HUES6 (cell line): Measurements from ENCODE around the gene RAB34.
A peak's percentile ranks its signal among the peaks of the same experiment; 100 is the strongest.
"Not testable (repeated sequence)": the region's sequence is repeated elsewhere in the genome, so short reads cannot be mapped to it uniquely, and the experiment has no call there.

Source experiments
- H3K27ac ChIP-seq: 2 replicates; pipeline ENCODE4 v1.7.0; 2013; ENCODE audit warnings: low read depth, mild to moderate bottlenecking, low read length, inconsistent platforms
- H3K27me3 ChIP-seq: 2 replicates; pipeline ENCODE4 v1.6.1; 2013; ENCODE audit warnings: low read length; ENCODE audit not compliant: control insufficient read depth, insufficient read depth
- H3K36me3 ChIP-seq: 2 replicates; pipeline ENCODE4 v1.6.1; 2013; ENCODE audit warnings: low read length; ENCODE audit not compliant: control insufficient read depth, insufficient read depth
- H3K4me1 ChIP-seq: 2 replicates; pipeline ENCODE4 v1.6.1; 2013; ENCODE audit warnings: low read length; ENCODE audit not compliant: control insufficient read depth, insufficient read depth
- H3K4me3 ChIP-seq: 2 replicates; pipeline ENCODE4 v1.5.1; 2013; ENCODE audit warnings: low read depth, low read length
- H3K9ac ChIP-seq: one replicate; pipeline ENCODE4 v1.6.1; 2013; ENCODE audit warnings: mild to moderate bottlenecking, low read length
- H3K9me3 ChIP-seq: 2 replicates; pipeline ENCODE4 v1.6.1; 2013; ENCODE audit warnings: low read depth, low read length; ENCODE audit not compliant: control insufficient read depth, insufficient read depth

Gene RAB34

DNA sequence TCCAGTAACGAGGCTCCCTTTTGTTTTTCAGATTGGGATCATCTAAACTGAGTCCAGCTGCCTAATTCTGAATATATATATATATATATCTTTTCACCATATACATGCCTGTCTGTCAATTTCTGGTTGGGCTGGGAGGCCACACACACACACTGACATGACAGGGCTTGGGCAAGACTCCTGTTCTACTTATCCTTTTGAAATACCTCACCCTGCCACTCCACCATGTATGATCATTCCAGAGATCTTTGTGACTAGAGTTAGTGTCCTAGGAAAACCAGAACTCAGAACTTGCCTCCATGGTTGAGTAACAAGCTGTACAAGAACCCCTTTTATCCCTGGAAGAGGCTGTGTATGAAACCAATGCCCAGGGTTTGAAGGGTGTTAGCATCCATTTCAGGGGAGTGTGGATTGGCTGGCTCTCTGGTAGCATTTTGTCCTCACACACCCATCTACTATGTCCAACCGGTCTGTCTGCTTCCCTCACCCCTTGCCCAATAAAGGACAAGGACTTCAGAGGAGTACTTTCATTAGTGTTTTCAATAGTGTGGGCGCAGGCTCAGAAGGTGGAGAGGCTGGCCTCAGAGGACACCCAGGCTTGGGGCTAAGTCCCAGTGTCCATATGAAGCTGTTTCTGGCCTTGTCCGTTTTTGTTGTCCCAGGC lies 6.3 kb upstream of the RAB34 start:
- H3K4me1 ChIP-seq, result peaks cover 15% of the 10 kb centered on the region
- H3K27ac ChIP-seq, H3K27me3 ChIP-seq, H3K9me3 ChIP-seq: not testable (repeated sequence)
- peaks cover 48% of the 10 kb centered on the region for H3K36me3 ChIP-seq
- peak overlapping the region; percentile 11 for H3K9ac ChIP-seq
- peak overlapping the region; percentile 85 for H3K4me3 ChIP-seq

DNA sequence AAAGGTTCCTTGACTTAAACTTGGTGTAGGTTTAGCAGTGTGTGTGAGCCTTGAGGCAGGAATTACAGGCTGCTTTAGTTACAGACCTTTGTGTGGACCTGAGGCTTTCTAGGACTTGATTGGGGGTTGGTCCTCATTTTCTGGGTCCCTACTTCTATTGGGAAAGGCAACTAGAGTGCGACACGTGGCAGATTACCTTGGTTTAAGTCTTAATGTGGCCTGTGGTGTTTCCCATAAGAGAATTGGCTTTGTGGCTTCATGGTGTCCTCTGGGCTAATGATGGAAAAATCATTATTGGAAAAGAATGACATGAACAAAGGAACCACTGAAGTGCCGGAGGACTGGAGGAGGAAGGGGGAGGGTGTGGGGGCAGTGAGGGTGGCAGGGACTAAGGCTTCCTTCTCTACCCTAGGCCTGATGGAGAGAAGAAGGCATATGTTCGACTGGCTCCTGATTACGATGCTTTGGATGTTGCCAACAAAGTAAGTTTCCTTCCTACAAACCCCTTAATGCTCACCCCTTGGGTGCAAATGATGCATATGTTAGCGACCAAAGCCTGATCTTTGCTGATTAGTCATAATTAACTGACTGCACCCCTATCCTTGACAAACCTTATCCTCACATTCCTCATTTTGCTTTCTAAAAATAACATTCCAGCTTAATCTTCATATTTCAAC lies 5.6 kb upstream of the RAB34 start:
- Histone ChIP-seq H3K27me3 (no peaks in the 10 kb centered on the region), H3K27ac (no peak overlapping the region), H3K9ac (no peak overlapping the region), H3K36me3 (peaks cover 48% of the 10 kb centered on the region), H3K4me3 (0 out of 2 replicates have a peak overlapping the region, but pooled peaks have one; percentile 8), H3K9me3 (no peaks in the 10 kb centered on the region), H3K4me1 (peaks cover 20% of the 10 kb centered on the region)

DNA sequence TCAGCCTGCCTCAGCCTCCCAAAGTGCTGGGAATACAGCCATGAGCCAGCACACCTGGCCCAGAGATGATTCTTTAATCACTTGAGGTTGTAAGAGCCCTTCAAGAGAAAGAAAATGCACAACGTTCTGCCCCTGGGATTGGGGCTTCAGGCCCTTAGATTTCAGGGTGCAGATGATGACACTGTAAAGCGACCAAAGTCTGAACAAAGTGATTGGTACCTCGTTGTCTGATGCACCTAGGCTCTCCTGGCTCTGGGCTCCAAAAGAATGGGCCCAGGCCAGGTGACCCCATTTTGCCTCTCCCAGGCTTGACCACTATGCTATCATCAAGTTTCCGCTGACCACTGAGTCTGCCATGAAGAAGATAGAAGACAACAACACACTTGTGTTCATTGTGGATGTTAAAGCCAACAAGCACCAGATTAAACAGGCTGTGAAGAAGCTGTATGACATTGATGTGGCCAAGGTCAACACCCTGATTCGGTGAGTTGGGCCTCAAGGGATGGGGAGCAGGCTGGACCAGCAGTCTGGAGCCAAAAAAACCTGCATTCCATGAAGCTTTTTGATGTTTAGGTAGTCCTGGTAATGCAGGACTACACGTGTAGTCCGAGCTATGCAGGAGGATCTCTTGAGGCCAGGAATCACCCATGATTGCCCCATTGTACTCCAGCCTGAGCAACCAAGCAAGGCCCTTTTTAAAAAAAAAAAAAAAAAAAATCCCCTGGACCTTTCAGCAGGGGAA lies 4.9 kb upstream of the RAB34 start:
- peaks cover 48% of the 10 kb centered on the region for H3K36me3 ChIP-seq
- H3K9ac ChIP-seq, result peak overlapping the region; percentile 32
- H3K9me3 ChIP-seq, result no peaks in the 10 kb centered on the region
- peaks cover 20% of the 10 kb centered on the region for H3K4me1 ChIP-seq
- no peaks in the 10 kb centered on the region for H3K27me3 ChIP-seq
- H3K27ac ChIP-seq, result no peak overlapping the region
- 0 out of 2 replicates have a peak overlapping the region, but pooled peaks have one; percentile 8 for H3K4me3 ChIP-seq

DNA sequence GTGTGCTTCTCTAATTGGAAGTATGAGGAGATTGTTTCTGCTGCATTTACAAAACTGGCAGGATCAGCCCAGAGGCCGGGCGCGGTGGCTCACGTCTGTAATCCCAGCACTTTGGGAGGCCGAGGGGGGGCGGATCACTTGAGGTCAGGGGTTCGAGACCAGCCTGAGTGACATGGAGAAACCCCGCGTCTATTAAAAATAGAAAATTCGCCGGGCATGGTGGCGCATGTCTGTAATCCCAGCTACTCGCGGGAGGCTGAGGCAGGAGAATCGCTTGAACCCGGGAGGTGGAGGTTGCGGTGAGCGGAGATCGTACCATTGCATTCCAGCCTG lies 3.3 kb upstream of the RAB34 start:
- H3K4me1 ChIP-seq, result peaks cover 27% of the 10 kb centered on the region
- H3K27ac ChIP-seq, result peak overlapping the region; percentile 88
- H3K36me3 ChIP-seq, result peaks cover 50% of the 10 kb centered on the region
- H3K27me3 ChIP-seq, H3K9me3 ChIP-seq: not testable (repeated sequence)
- peak overlapping the region; percentile 74 for H3K4me3 ChIP-seq
- H3K9ac ChIP-seq, result peak overlapping the region; percentile 90

DNA sequence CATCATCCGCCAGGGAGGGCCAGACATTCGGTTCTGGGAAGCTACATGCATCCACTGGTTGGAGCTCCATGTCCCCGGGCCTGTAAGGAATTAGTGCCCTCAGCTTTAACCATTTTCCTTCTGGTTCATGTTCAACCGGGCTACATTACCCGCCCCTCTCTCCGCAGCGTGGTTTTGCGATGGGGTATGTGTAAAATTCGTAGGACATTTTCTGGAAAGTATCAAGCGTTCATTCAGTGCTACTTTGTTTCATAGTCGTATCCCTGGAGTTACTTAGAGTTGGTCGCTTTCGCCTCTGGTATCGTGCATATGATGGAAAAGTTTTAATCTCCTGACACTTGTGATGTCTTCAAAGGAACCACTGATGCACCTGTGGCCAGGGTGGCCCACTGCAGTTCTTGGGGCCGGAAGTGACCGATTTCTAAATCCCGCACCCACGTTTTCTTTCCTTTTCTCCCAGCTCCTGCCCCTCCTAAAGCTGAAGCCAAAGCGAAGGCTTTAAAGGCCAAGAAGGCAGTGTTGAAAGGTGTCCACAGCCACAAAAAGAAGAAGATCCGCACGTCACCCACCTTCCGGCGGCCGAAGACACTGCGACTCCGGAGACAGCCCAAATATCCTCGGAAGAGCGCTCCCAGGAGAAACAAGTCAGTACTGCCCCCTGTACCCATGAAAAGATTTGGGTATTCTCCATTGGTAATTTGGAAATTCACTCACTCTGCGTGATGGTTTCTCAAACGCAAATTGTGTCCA lies 2.8 kb upstream of the RAB34 start:
- H3K9me3 ChIP-seq, result no peaks in the 10 kb centered on the region
- peak overlapping the region; percentile 74 for H3K4me3 ChIP-seq
- peak overlapping the region; percentile 88 for H3K27ac ChIP-seq
- no peaks in the 10 kb centered on the region for H3K27me3 ChIP-seq
- H3K4me1 ChIP-seq, result peaks cover 29% of the 10 kb centered on the region
- H3K36me3 ChIP-seq, result peaks cover 55% of the 10 kb centered on the region
- H3K9ac ChIP-seq, result peak overlapping the region; percentile 90

DNA sequence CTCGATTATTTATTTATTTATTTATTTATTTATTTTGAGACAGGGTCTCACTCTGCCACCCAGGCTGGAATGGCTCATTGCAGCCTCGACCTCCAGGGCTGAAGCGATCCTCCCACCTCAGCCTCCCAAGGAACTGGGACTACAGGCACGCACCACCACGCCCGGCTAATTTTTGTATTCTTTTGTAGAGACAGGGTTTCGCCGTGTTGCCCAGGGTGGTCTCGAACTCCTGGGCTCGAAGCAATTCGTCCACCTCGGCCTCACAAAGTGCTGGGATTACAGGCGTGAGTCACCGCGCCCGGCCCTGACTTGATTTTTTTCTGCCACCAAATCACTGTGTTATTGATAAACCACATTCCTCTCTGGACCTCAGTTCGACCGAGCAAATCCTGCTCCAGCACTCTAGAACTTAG lies 1.4 kb upstream of the RAB34 start:
- Histone ChIP-seq H3K9me3 (no peaks in the 10 kb centered on the region), H3K9ac (peak overlapping the region; percentile 90), H3K4me3 (peak overlapping the region; percentile 74), H3K27ac (peak overlapping the region; percentile 88), H3K27me3 (no peaks in the 10 kb centered on the region), H3K4me1 (peaks cover 29% of the 10 kb centered on the region), H3K36me3 (peaks cover 62% of the 10 kb centered on the region)

DNA sequence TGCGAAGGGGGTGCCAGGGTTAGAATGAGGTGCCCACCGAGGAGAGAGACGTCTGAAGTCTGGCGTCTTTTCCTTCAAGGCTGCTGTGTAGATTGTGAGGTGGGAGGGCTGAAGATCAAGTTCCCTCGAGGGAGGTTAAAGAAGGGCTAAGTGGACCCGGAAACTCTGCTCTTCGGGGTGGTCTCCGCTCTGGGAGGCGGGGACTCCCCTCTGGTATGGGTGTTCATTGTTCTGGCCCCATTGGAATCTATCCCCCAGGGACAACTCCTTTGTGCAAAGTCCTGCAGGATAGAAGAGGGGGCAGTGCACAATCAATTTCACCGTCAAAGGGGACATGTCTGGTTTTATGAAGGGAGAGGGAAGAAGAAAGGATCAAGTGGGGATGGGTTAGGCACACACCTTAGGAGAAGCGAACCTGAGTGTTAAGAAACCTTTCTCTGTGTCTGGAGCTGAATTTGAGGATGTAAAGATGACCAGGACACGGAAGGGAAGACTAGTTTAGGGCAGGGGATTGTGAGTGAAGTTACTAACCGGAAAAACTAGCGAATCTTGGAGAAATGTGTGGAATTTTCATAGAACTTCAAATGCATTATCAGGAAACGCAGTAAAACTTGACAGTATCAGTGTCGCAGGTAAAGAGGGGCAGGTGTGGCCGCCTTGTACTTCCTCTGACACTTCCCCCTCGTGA lies 809 bp upstream of the RAB34 start:
- H3K4me3 ChIP-seq, result peak overlapping the region; percentile 74
- peaks cover 29% of the 10 kb centered on the region for H3K4me1 ChIP-seq
- peak overlapping the region; percentile 83 for H3K27ac ChIP-seq
- H3K9me3 ChIP-seq, result no peaks in the 10 kb centered on the region
- no peaks in the 10 kb centered on the region for H3K27me3 ChIP-seq
- H3K9ac ChIP-seq, result peak overlapping the region; percentile 90
- H3K36me3 ChIP-seq, result peaks cover 60% of the 10 kb centered on the region

DNA sequence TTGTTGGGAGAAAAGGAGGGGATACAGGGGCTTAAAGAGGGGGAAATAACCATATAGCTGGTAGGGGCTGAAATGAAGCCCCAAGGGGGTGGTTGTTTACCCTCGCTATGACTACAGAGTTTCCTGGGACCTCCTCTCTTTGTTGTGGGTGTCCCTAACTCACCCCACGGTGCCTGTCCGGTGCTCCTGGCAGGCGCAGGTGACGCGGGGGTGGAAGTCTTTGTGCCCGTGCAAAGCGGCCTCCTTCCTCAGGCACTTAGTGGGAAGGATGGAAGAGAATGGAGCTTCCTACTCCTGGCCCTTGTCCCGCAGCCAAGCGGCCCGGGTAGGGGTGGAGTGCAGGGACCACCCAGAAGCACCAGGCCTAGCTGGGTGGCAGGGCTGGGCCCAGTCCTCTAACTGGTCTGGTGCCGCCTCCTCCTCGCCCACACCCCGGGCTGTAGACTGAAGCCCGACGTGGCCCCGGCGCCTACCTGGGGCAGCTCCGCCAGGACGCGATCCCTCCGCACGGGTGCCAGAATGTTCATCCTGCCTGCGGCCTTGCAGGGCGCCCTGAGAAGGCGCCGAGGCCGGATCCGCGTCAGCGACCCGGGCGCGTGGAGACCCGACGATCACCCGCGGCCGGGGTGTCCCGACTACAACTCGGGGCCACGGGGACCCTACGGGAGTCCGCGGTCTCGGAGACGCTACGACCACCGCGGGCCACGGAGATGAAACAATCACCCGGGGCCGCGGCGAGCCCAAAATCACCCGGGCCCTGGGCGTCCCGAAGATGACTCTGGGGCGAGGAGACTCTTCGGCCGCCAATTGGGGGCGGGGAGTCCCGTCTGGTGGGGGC lies 709 bp downstream of the RAB34 start:
- peak overlapping the region; percentile 90 for H3K9ac ChIP-seq
- peaks cover 51% of the 10 kb centered on the region for H3K36me3 ChIP-seq
- peak overlapping the region; percentile 96 for H3K27ac ChIP-seq
- H3K4me1 ChIP-seq, result peaks cover 31% of the 10 kb centered on the region
- no peaks in the 10 kb centered on the region for H3K27me3 ChIP-seq
- peak overlapping the region; percentile 74 for H3K4me3 ChIP-seq
- H3K9me3 ChIP-seq, result no peaks in the 10 kb centered on the region

DNA sequence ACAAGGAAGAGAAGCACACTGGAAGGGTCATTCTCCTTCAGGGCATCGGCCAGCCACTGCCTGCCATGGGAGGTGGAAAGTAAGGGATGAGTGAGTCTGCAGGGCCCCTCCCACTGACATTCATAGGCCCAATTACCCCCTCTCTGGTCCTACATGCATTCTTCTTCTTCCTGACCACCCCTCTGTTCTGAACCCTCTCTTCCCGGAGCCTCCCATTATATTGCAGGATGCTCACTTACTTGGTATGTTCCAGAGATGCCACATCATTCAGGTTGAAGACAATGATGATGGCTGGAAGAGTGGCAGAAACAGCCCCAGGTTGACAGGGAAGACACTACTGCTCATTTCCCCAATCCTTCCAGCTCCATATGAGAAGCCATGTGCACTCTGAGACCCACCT lies 2.5 kb downstream of the RAB34 start:
- Histone ChIP-seq H3K9ac (no peak overlapping the region), H3K36me3 (peaks cover 34% of the 10 kb centered on the region), H3K9me3 (no peaks in the 10 kb centered on the region), H3K27me3 (no peaks in the 10 kb centered on the region), H3K4me1 (peaks cover 25% of the 10 kb centered on the region), H3K4me3 (no peak overlapping the region; the same call in 1 of the 2 replicates), H3K27ac (no peak overlapping the region)

DNA sequence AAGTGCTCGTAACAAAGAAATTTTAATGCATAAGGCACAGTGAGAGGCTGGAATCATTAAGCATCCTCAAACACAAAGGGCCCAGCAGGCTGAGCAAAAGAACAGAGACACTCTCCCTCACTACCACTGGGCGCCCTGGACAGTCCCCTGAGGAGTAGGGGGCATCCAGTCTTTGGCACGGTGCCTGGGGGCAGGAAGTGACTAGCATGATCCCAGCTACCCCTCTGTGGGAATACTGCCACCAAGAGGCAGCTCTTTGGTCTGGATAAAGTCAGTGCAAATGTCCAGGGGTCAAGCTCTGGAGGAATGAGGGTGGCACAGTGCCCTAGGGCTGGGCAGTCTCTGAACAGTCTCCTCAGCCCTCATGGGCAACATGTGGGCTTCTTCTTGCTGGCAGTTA lies 3.4 kb downstream of the RAB34 start:
- no peak overlapping the region for H3K4me3 ChIP-seq
- H3K27me3 ChIP-seq, result no peaks in the 10 kb centered on the region
- H3K27ac ChIP-seq, result no peak overlapping the region
- H3K36me3 ChIP-seq, result peaks cover 30% of the 10 kb centered on the region
- no peak overlapping the region for H3K9ac ChIP-seq
- H3K4me1 ChIP-seq, result peaks cover 25% of the 10 kb centered on the region
- H3K9me3 ChIP-seq, result no peaks in the 10 kb centered on the region
